HPDE6-E6E7 (cell line): ENCODE measurements around the gene TEX13A.

Experiments used
- DNase-seq: peaks from one replicate; pipeline ENCODE4 v3.0.0; 2011; ENCODE audit warnings: missing footprints; ENCODE audit errors: extremely low spot score

TEX13A gene

DNA sequence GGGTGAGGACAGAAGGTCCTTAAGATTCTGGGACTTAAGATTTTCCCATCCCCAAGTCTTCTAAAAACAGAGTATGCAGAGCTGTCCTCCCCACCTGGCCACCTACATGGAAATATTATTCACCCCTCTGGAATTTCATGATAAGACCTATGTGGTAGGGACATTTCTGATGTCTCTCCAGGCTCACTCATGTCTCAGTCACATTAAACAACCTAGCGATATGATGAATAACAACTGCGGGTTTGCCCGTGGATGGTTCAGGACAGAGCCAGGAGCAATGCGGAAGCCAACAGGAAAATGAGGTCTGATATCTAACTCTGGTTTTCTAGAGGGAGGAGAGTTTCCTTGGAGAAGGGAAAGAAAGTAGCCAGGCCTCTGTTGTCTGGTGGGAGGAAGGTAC is 47.4 kb downstream of the TEX13A start:
- DNase-seq: no peak
